Measurements from ENCODE around the gene CUZD1. TPM values are rescaled to one million over a fixed set of nuclear protein-coding genes. Genes with fewer than 3 reads are reported as not detected.

CUZD1 gene
- total RNA-seq, 1 donor from 2014 or later: 0.23 TPM

DNA sequence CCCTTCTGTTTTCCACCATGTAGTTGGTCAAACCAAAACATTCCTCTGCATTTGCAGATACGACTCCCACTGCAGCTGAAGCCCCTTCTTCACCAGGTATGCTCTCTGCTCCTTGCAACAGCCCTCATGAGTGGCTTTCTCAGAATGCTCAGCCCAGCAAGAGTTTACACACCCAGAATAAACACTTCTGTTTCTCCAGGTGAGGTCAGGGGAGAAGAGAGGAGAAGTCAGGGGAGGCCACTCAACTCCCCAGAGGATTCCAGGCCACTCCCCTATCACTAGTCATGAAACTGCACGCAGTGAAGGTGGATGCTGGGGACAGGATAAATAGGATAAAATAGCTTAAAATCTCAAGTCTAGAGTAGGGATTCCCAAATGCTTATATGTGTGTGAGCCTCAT, 31.2 kb downstream of the CUZD1 start:
- peaks cover 2% of the 10 kb centered on the region for H3K36me3 Mint-ChIP-seq (ENCODE audit: low read depth, unreplicated experiment)
- TF ChIP-seq EZH2 (IDR thresholded peaks at IDR 0.05; ENCODE audit: insufficient read depth, low read length): no peak
- TF ChIP-seq, protein P1, sequence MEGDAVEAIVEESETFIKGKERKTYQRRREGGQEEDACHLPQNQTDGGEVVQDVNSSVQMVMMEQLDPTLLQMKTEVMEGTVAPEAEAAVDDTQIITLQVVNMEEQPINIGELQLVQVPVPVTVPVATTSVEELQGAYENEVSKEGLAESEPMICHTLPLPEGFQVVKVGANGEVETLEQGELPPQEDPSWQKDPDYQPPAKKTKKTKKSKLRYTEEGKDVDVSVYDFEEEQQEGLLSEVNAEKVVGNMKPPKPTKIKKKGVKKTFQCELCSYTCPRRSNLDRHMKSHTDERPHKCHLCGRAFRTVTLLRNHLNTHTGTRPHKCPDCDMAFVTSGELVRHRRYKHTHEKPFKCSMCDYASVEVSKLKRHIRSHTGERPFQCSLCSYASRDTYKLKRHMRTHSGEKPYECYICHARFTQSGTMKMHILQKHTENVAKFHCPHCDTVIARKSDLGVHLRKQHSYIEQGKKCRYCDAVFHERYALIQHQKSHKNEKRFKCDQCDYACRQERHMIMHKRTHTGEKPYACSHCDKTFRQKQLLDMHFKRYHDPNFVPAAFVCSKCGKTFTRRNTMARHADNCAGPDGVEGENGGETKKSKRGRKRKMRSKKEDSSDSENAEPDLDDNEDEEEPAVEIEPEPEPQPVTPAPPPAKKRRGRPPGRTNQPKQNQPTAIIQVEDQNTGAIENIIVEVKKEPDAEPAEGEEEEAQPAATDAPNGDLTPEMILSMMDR (IDR thresholded peaks at IDR 0.05; ENCODE audit: insufficient read depth, low read depth, low read length): no peak
- H3K4me3 ChIP-seq (ENCODE audit: insufficient read depth, low read depth, low read length): no peak overlapping the region
- no peak overlapping the region for H3K27ac ChIP-seq (ENCODE audit: low read depth, low read length)
- no peaks in the 10 kb centered on the region for H3K9me3 ChIP-seq (ENCODE audit: insufficient read depth, low read depth, low read length)
- no peaks in the 10 kb centered on the region for H3K4me1 Mint-ChIP-seq (ENCODE audit: low read depth, unreplicated experiment)
- H2AFZ ChIP-seq (ENCODE audit: low read depth, low read length): no peak overlapping the region
- H3K27ac Mint-ChIP-seq (ENCODE audit: unreplicated experiment): no peak overlapping the region
- DNase-seq (ENCODE audit: low read depth): no peak
- H3K36me3 ChIP-seq (ENCODE audit: insufficient read depth, low read length): no peaks in the 10 kb centered on the region
- no peak overlapping the region for H3K9ac ChIP-seq (ENCODE audit: low read length)
- H3K27me3 ChIP-seq (ENCODE audit: insufficient read depth, low read length): peaks cover 9% of the 10 kb centered on the region
- H3K4me2 ChIP-seq (ENCODE audit: low read length): no peak overlapping the region
- no peaks in the 10 kb centered on the region for H3K79me2 ChIP-seq (ENCODE audit: insufficient read depth, low read length)
- no peak for FAIRE-seq
- no peaks in the 10 kb centered on the region for H3K9me3 Mint-ChIP-seq (ENCODE audit: unreplicated experiment)
- no peaks in the 10 kb centered on the region for H3K4me1 ChIP-seq (ENCODE audit: insufficient read depth, low read length)
- H3K27me3 Mint-ChIP-seq (ENCODE audit: low read depth, unreplicated experiment): peaks cover 26% of the 10 kb centered on the region
- no peak overlapping the region for H3K4me3 Mint-ChIP-seq (ENCODE audit: unreplicated experiment)
- no peaks in the 10 kb centered on the region for H4K20me1 ChIP-seq (ENCODE audit: insufficient read depth, low read length)

DNA sequence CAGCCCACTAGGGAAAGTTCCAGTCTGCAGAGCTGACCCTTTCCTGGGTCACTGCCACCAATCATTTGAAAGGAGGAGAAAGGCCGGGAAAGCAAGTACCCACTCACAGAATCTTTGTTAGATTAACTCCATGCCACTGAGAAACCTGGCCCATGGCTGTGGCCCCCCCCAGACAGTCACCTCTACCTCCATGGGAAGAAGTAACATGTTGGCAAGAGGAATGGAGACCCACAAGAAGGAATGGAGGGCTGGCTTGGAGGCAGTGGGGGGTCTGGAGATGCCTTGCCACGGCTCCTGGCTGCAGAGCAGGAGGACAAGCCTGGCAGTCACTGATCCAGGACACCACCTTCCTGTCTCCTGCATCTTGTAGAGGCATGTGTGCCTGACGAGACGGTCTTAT, 32.9 kb downstream of the CUZD1 start:
- FAIRE-seq (no peak), DNase-seq (ENCODE audit: low read depth) (no peak)
- no peak overlapping the region for H3K27ac Mint-ChIP-seq (ENCODE audit: unreplicated experiment)
- Histone ChIP-seq H3K79me2 (ENCODE audit: insufficient read depth, low read length) (no peaks in the 10 kb centered on the region), H3K27me3 (ENCODE audit: insufficient read depth, low read length) (peaks cover 3% of the 10 kb centered on the region), H3K36me3 (ENCODE audit: insufficient read depth, low read length) (no peaks in the 10 kb centered on the region), H3K9me3 (ENCODE audit: insufficient read depth, low read depth, low read length) (no peaks in the 10 kb centered on the region), H3K4me1 (ENCODE audit: insufficient read depth, low read length) (no peaks in the 10 kb centered on the region), H4K20me1 (ENCODE audit: insufficient read depth, low read length) (no peaks in the 10 kb centered on the region), H2AFZ (ENCODE audit: low read depth, low read length) (no peak overlapping the region), H3K9ac (ENCODE audit: low read length) (no peak overlapping the region), H3K4me3 (ENCODE audit: insufficient read depth, low read depth, low read length) (no peak overlapping the region), H3K4me2 (ENCODE audit: low read length) (no peak overlapping the region), H3K27ac (ENCODE audit: low read depth, low read length) (no peak overlapping the region)
- peaks cover 26% of the 10 kb centered on the region for H3K27me3 Mint-ChIP-seq (ENCODE audit: low read depth, unreplicated experiment)
- H3K4me3 Mint-ChIP-seq (ENCODE audit: unreplicated experiment): no peak overlapping the region
- TF ChIP-seq EZH2 (IDR thresholded peaks at IDR 0.05; ENCODE audit: insufficient read depth, low read length): no peak
- TF ChIP-seq, protein P1 (IDR thresholded peaks at IDR 0.05; ENCODE audit: insufficient read depth, low read depth, low read length): no peak
- peaks cover 2% of the 10 kb centered on the region for H3K36me3 Mint-ChIP-seq (ENCODE audit: low read depth, unreplicated experiment)
- H3K9me3 Mint-ChIP-seq (ENCODE audit: unreplicated experiment): no peaks in the 10 kb centered on the region
- H3K4me1 Mint-ChIP-seq (ENCODE audit: low read depth, unreplicated experiment): no peaks in the 10 kb centered on the region

DNA sequence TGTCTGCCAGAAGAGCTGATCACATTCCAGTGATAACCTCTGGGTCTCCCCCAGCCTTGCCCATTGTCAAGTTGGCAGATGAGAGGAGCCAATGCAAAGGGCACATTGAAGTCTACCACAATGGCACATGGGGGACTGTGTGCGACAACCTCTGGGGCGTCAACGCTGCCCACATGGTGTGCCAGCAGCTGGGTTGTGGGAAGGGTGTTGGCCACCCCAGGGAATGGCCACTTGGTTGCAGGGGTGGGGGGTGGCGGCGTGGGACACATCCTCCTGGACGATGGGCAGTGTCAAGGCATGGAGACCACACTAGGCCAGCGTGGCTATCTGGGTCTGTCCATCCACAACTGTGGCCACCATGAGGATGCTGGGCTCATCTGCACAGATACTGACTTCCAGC, 43.4 kb downstream of the CUZD1 start:
- Histone ChIP-seq H3K9ac (ENCODE audit: low read length) (no peak overlapping the region), H3K36me3 (ENCODE audit: insufficient read depth, low read length) (no peaks in the 10 kb centered on the region), H2AFZ (ENCODE audit: low read depth, low read length) (no peak overlapping the region), H3K4me1 (ENCODE audit: insufficient read depth, low read length) (no peaks in the 10 kb centered on the region), H3K4me3 (ENCODE audit: insufficient read depth, low read depth, low read length) (no peak overlapping the region), H3K27ac (ENCODE audit: low read depth, low read length) (no peak overlapping the region), H3K79me2 (ENCODE audit: insufficient read depth, low read length) (no peaks in the 10 kb centered on the region), H3K27me3 (ENCODE audit: insufficient read depth, low read length) (no peaks in the 10 kb centered on the region), H3K9me3 (ENCODE audit: insufficient read depth, low read depth, low read length) (no peaks in the 10 kb centered on the region), H4K20me1 (ENCODE audit: insufficient read depth, low read length) (no peaks in the 10 kb centered on the region), H3K4me2 (ENCODE audit: low read length) (no peak overlapping the region)
- Mint-ChIP-seq H3K27me3 (ENCODE audit: low read depth, unreplicated experiment) (peaks cover 22% of the 10 kb centered on the region), H3K4me1 (ENCODE audit: low read depth, unreplicated experiment) (no peaks in the 10 kb centered on the region), H3K36me3 (ENCODE audit: low read depth, unreplicated experiment) (no peaks in the 10 kb centered on the region), H3K4me3 (ENCODE audit: unreplicated experiment) (no peak overlapping the region), H3K27ac (ENCODE audit: unreplicated experiment) (no peak overlapping the region), H3K9me3 (ENCODE audit: unreplicated experiment) (no peaks in the 10 kb centered on the region)
- DNase-seq (ENCODE audit: low read depth) (no peak), FAIRE-seq (no peak)
- TF ChIP-seq, protein P1 (IDR thresholded peaks at IDR 0.05; ENCODE audit: insufficient read depth, low read depth, low read length): no peak
- no peak for TF ChIP-seq EZH2 (IDR thresholded peaks at IDR 0.05; ENCODE audit: insufficient read depth, low read length)
